ENCODE data around the gene SFSWAP.

SFSWAP gene

GRCh38 chr12:131796411-131796736 lies 85.5 kb downstream of the SFSWAP start:
- no peak for TF ChIP-seq POLR2AphosphoS5 (IDR thresholded peaks at IDR 0.05; ENCODE audit: low read depth, low read length)

GRCh38 chr12:131796754-131797587 lies 86.1 kb downstream of the SFSWAP start:
- TF ChIP-seq, protein P1, sequence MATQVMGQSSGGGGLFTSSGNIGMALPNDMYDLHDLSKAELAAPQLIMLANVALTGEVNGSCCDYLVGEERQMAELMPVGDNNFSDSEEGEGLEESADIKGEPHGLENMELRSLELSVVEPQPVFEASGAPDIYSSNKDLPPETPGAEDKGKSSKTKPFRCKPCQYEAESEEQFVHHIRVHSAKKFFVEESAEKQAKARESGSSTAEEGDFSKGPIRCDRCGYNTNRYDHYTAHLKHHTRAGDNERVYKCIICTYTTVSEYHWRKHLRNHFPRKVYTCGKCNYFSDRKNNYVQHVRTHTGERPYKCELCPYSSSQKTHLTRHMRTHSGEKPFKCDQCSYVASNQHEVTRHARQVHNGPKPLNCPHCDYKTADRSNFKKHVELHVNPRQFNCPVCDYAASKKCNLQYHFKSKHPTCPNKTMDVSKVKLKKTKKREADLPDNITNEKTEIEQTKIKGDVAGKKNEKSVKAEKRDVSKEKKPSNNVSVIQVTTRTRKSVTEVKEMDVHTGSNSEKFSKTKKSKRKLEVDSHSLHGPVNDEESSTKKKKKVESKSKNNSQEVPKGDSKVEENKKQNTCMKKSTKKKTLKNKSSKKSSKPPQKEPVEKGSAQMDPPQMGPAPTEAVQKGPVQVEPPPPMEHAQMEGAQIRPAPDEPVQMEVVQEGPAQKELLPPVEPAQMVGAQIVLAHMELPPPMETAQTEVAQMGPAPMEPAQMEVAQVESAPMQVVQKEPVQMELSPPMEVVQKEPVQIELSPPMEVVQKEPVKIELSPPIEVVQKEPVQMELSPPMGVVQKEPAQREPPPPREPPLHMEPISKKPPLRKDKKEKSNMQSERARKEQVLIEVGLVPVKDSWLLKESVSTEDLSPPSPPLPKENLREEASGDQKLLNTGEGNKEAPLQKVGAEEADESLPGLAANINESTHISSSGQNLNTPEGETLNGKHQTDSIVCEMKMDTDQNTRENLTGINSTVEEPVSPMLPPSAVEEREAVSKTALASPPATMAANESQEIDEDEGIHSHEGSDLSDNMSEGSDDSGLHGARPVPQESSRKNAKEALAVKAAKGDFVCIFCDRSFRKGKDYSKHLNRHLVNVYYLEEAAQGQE (IDR thresholded peaks at IDR 0.05; ENCODE audit: insufficient read depth in 1 of 2, low read depth in 2 of 2, low read length in 2 of 2): no peak
- no peak for TF ChIP-seq TAF1 (IDR thresholded peaks at IDR 0.05; ENCODE audit: borderline replicate concordance, insufficient read depth, low read length)
- TF ChIP-seq SIN3A (IDR thresholded peaks at IDR 0.05; ENCODE audit: borderline replicate concordance, insufficient read depth, low read length): no peak
- no peak for TF ChIP-seq POLR2AphosphoS5 (IDR thresholded peaks at IDR 0.05; ENCODE audit: low read depth, low read length)
- TF ChIP-seq FOXP2 (optimal IDR thresholded peaks at IDR 0.05; ENCODE audit: borderline replicate concordance, extremely low read depth, extremely low read length, insufficient read depth): no peak

- no peak for TF ChIP-seq TAF1 (IDR thresholded peaks at IDR 0.05; ENCODE audit: borderline replicate concordance, insufficient read depth, low read length)
- TF ChIP-seq SIN3A (IDR thresholded peaks at IDR 0.05; ENCODE audit: borderline replicate concordance, insufficient read depth, low read length): no peak
- no peak for TF ChIP-seq POLR2AphosphoS5 (IDR thresholded peaks at IDR 0.05; ENCODE audit: low read depth, low read length)
- TF ChIP-seq FOXP2 (optimal IDR thresholded peaks at IDR 0.05; ENCODE audit: borderline replicate concordance, extremely low read depth, extremely low read length, insufficient read depth): no peak
- TF ChIP-seq, protein P1 (IDR thresholded peaks at IDR 0.05; ENCODE audit: insufficient read depth in 1 of 2, low read depth in 2 of 2, low read length in 2 of 2): no peak
Observed at GRCh38 chr12:131797588-131797934, 86.7 kb downstream of the SFSWAP start.

DNA sequence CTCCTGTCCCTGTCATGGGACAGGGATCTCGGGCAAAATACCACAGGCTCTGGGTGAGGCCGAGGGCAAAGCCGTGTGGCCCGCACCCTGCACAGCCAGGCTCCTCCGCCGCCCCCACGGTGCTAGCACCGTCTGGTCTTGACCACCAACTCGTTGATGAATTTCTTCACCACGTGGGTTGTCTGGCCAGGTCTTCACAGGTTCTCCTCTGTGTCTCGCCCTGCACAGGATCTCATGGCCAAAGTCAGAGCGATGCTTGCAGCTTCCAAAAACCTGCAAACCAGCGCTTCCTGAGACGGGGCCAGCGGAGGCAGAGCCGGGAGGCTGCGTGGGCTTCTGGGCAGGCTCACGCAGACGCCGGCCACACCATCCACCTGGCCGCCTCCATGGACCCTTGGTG lies 88.3 kb downstream of the SFSWAP start:
- TF ChIP-seq POLR2AphosphoS5 (IDR thresholded peaks at IDR 0.05; ENCODE audit: low read depth, low read length): no peak

DNA sequence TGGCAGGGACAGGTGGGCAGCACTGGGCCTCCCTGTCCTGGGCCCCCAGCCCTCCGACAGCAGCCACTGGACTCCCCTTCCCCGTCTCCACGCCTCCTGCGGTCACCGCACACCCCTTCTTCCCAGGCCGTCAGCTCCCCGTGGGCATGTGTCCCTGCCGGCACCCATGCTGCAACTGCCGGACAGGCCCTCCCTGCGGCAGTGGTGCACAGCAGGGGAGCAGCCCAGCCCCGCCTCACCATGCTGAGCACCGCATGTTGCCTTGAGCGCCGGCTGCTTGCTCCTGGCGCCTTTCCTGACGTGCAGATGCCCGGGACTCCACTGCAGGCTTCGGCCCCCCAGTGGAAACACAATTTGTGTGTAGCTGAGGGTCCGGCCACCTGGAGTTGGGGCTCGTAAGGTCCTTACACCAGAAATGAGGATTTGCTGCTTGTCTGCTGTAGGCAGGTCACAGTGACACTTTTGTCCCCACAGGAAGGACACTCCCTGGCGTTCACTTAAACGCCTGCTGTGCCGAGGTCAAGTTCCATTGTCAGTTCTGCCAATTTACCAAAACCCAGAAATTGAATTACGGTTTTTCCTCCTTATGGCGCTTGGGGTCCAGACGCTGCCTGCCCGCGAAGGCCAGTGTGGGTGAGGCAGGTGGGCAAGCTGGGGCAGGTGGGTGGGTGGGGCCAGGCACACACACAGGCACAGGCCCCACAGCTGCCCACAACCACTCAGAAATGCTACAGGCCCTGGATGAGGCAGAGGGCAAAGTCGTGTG lies 89.1 kb downstream of the SFSWAP start:
- no peak for TF ChIP-seq POLR2AphosphoS5 (IDR thresholded peaks at IDR 0.05; ENCODE audit: low read depth, low read length)
- no peak for TF ChIP-seq SIN3A (IDR thresholded peaks at IDR 0.05; ENCODE audit: borderline replicate concordance, insufficient read depth, low read length)
- no peak for TF ChIP-seq FOXP2 (optimal IDR thresholded peaks at IDR 0.05; ENCODE audit: borderline replicate concordance, extremely low read depth, extremely low read length, insufficient read depth)
- no peak for TF ChIP-seq TAF1 (IDR thresholded peaks at IDR 0.05; ENCODE audit: borderline replicate concordance, insufficient read depth, low read length)
- TF ChIP-seq, protein P1 (IDR thresholded peaks at IDR 0.05; ENCODE audit: insufficient read depth in 1 of 2, low read depth in 2 of 2, low read length in 2 of 2): no peak

DNA sequence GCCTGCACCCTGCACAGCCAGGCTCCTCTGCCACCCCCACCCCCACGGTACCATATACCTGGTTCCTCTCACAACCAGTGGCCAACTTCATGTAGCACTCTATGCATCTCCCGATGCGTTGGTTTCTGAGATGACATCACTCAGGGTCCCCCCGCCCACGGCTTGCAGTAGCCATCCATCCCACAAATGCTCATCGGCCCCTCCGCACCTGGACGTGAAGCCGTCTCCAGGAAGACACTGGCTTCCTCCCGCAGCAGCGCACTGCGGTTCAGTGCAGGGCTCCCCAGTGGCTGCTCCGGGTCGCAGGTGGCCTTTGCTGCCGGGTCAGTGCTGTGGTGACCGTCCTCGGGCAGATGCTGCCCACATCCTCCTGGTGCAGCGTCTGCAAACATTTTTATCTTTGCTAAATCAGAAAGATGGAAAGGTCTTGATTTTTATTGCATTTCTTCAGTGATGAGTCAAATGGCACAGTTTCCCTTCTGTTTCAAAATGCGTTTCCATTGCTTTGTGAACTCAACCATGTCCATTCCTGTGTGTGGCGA lies 89.8 kb downstream of the SFSWAP start:
- TF ChIP-seq SIN3A (IDR thresholded peaks at IDR 0.05; ENCODE audit: borderline replicate concordance, insufficient read depth, low read length) (no peak), POLR2AphosphoS5 (IDR thresholded peaks at IDR 0.05; ENCODE audit: low read depth, low read length) (no peak), FOXP2 (optimal IDR thresholded peaks at IDR 0.05; ENCODE audit: borderline replicate concordance, extremely low read depth, extremely low read length, insufficient read depth) (no peak), TAF1 (IDR thresholded peaks at IDR 0.05; ENCODE audit: borderline replicate concordance, insufficient read depth, low read length) (no peak)
- TF ChIP-seq, protein P1 (IDR thresholded peaks at IDR 0.05; ENCODE audit: insufficient read depth in 1 of 2, low read depth in 2 of 2, low read length in 2 of 2): no peak
